ENCODE data around the gene MOGAT1. TPM values are rescaled to one million over a fixed set of nuclear protein-coding genes. Genes with fewer than 3 reads are reported as not detected.
A peak's percentile ranks its signal among the peaks of the same experiment; 100 is the strongest.

MOGAT1 gene
- total and polyA plus RNA-seq, 9 of the 15 experiments (the other 6 are each of a cell fraction or from before 2014, with no cell fraction given) = not detected

DNA sequence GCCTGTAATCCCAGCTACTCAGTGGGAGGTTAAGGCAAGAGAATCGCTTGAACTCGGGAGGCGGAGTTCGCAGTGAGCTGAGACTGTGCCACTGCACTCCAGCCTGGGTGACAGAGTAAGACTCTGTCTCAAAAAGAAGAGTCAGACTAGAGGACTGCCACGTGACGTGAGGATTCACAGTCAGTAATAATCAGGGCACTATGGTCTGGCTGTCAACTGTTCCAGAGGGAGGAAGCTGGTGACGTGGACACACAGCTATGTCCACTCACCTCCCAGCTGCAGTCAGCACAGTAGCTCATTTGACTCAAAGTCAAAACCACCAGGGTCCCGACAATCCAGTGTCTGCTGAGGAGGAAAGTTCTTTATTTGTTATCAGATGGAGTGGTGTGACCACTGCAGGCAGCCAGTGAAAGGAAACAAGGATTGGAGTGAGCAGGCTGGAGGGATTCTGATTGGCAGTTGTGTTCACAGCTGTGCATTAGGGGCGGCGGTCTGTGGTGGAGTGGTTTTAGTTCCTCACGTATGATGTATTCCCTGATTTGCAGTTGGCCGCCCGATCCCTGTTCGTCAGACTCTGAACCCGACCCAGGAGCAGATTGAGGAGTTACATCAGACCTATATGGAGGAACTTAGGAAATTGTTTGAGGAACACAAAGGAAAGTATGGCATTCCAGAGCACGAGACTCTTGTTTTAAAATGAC, 37.9 kb downstream of the MOGAT1 start (continued):
- TF ChIP-seq, protein P1, sequence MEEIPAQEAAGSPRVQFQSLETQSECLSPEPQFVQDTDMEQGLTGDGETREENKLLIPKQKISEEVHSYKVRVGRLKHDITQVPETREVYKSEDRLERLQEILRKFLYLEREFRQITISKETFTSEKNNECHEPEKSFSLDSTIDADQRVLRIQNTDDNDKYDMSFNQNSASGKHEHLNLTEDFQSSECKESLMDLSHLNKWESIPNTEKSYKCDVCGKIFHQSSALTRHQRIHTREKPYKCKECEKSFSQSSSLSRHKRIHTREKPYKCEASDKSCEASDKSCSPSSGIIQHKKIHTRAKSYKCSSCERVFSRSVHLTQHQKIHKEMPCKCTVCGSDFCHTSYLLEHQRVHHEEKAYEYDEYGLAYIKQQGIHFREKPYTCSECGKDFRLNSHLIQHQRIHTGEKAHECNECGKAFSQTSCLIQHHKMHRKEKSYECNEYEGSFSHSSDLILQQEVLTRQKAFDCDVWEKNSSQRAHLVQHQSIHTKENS (CRISPR knock-in tag; IDR thresholded peaks at IDR 0.05) = no peak
- TF ChIP-seq ZNF644 (tag; IDR thresholded peaks at IDR 0.05; ENCODE audit: low read depth) (no peak), FOXA1 (IDR thresholded peaks at IDR 0.05; ENCODE audit: borderline replicate concordance) (no peak), ZNF75A (CRISPR knock-in tag; IDR thresholded peaks at IDR 0.05) (no peak), ZNF140 (CRISPR knock-in tag; IDR thresholded peaks at IDR 0.05) (no peak), RFX1 (IDR thresholded peaks at IDR 0.05) (no peak), ZNF12 (CRISPR knock-in tag; IDR thresholded peaks at IDR 0.05) (no peak), MEIS2 (IDR thresholded peaks at IDR 0.05; ENCODE audit: partially characterized antibody) (peak; percentile 79), POLR2A (conservative IDR thresholded peaks at IDR 0.05) (peak; percentile 48; the same call in 1 of the 2 replicates), HCFC1 (IDR thresholded peaks at IDR 0.05; ENCODE audit: low read depth, low read length) (no peak), SAFB2 (IDR thresholded peaks at IDR 0.05; ENCODE audit: borderline replicate concordance, low read depth, low read length, severe bottlenecking) (no peak), SMC3 (conservative IDR thresholded peaks at IDR 0.05; ENCODE audit: insufficient read depth, low read depth, low read length) (no peak), MBD2 (IDR thresholded peaks at IDR 0.05; ENCODE audit: borderline replicate concordance, low read depth) (0 out of 2 replicates have a peak, but pooled peaks have one; percentile 50), LEF1 (IDR thresholded peaks at IDR 0.05) (peak; percentile 57), FOXM1 (IDR thresholded peaks at IDR 0.05; ENCODE audit: low read depth) (peak; percentile 57), FOXM1 (CRISPR knock-in tag; IDR thresholded peaks at IDR 0.05; ENCODE audit: low read depth) (no peak), FOXA3 (CRISPR knock-in tag; conservative IDR thresholded peaks at IDR 0.05 in 1 of 2, IDR thresholded peaks at IDR 0.05 in 1 of 2) (peak; percentile 40 to 83; a peak in 2 of 4 replicates), CREM (IDR thresholded peaks at IDR 0.05; ENCODE audit: low read depth) (peak; percentile 83), KDM2B (CRISPR knock-in tag; IDR thresholded peaks at IDR 0.05) (no peak), TCF7L2 (IDR thresholded peaks at IDR 0.05; ENCODE audit: low read depth, low read length) (no peak), BHLHE40 (IDR thresholded peaks at IDR 0.05; ENCODE audit: low read length) (peak; percentile 82), BRD9 (IDR thresholded peaks at IDR 0.05; ENCODE audit: low read depth, partially characterized antibody) (no peak), CSDE1 (IDR thresholded peaks at IDR 0.05) (no peak), NCOA1 (IDR thresholded peaks at IDR 0.05; ENCODE audit: low read depth) (no peak)
- TF ChIP-seq, protein P2, sequence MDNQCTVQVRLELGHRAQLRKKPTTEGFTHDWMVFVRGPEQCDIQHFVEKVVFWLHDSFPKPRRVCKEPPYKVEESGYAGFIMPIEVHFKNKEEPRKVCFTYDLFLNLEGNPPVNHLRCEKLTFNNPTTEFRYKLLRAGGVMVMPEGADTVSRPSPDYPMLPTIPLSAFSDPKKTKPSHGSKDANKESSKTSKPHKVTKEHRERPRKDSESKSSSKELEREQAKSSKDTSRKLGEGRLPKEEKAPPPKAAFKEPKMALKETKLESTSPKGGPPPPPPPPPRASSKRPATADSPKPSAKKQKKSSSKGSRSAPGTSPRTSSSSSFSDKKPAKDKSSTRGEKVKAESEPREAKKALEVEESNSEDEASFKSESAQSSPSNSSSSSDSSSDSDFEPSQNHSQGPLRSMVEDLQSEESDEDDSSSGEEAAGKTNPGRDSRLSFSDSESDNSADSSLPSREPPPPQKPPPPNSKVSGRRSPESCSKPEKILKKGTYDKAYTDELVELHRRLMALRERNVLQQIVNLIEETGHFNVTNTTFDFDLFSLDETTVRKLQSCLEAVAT (IDR thresholded peaks at IDR 0.05) = 0 out of 4 replicates have a peak, but pooled peaks of 1 of the 2 experiments have one; percentile 70
- TF ChIP-seq, protein P3, sequence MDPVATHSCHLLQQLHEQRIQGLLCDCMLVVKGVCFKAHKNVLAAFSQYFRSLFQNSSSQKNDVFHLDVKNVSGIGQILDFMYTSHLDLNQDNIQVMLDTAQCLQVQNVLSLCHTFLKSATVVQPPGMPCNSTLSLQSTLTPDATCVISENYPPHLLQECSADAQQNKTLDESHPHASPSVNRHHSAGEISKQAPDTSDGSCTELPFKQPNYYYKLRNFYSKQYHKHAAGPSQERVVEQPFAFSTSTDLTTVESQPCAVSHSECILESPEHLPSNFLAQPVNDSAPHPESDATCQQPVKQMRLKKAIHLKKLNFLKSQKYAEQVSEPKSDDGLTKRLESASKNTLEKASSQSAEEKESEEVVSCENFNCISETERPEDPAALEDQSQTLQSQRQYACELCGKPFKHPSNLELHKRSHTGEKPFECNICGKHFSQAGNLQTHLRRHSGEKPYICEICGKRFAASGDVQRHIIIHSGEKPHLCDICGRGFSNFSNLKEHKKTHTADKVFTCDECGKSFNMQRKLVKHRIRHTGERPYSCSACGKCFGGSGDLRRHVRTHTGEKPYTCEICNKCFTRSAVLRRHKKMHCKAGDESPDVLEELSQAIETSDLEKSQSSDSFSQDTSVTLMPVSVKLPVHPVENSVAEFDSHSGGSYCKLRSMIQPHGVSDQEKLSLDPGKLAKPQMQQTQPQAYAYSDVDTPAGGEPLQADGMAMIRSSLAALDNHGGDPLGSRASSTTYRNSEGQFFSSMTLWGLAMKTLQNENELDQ (CRISPR knock-in tag; IDR thresholded peaks at IDR 0.05; ENCODE audit: borderline replicate concordance) = no peak
